HG03565 (cell line): Measurements from ENCODE around the gene DYRK1A.
"Not testable (repeated sequence)": the region's sequence is repeated elsewhere in the genome, so short reads cannot be mapped to it uniquely, and the experiment has no call there.

Source experiments
- ATAC-seq: cut with Tn5 transposase; IDR thresholded peaks from one replicate; pipeline ENCODE4 v1.9.1; 2021; ENCODE audit warnings: mild to moderate bottlenecking, moderate library complexity; ENCODE audit not compliant: unreplicated experiment

The DYRK1A gene

GRCh38 chr21:37366482-37367316 lies at the start of gene DYRK1A:
TSS of gene DYRK1A (plus strand) at chr21:37366773. CDS start at chr21:37420375, 53,602 bp downstream.
- peak; percentile 49 for ATAC-seq

- no peak for ATAC-seq
Observed at GRCh38 chr21:37319551-37319950, 47.0 kb upstream of the DYRK1A start.

- ATAC-seq: no peak
Observed at GRCh38 chr21:37322084-37322483, 44.5 kb upstream of the DYRK1A start.

DNA sequence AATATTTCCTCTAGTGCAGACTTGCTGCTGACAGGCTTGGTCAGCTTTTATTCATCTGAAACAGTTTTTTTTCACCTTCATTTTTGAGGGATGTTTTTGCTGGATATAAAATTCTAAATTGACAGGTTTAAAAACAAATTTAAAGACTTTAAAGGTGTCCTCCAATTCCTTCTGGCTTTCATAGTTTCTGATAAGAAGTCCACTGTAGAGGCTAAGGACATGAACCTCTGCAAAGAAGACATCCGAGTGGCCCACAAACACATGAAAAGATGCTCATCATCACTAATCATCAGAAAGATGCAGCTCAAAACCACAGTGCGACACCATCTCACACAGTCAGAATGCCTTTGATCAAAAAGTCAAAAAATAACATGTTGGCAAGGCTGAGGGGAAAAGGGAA lies 42.0 kb upstream of the DYRK1A start:
- no peak for ATAC-seq

DNA sequence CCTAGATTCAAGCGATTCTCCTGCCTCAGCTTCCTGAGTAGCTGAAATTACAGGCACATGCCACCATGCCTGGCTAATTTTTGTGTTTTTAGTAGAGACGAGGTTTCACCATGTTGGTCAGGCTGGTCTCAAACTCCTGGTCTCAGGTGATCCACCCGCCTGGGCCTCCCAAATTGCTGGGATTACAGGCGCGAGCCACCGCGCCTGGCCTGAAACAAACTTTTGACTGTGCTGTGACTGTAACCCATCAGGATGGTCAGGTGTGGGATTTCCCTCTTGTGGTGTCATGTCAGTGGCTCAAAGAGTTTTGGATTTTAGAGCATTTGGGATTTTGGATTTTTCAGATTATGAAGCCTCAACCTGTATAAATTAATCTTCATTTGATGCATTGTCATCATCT lies 38.4 kb upstream of the DYRK1A start:
- not testable (repeated sequence) for ATAC-seq

DNA sequence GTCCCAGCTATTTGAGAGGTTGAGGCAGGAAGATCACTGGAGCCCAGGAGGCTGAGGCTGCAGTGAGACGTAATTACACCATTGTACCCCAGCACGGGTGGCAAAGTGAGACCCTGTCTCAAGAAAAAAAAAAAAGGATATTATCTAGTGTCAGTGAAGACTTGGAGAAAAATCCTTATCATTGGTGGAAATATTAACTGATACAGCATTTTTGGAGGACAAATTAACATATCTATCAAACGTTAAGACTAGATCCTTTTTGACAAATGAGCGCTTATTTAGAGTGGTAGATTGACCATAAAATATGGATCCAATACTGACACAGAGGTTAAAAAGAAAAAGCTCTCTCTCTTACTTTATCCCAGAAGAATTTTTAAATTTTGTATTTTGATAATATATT lies 35.2 kb upstream of the DYRK1A start:
- no peak for ATAC-seq

GRCh38 chr21:37335053-37335452 lies 31.5 kb upstream of the DYRK1A start:
- ATAC-seq: no peak

DNA sequence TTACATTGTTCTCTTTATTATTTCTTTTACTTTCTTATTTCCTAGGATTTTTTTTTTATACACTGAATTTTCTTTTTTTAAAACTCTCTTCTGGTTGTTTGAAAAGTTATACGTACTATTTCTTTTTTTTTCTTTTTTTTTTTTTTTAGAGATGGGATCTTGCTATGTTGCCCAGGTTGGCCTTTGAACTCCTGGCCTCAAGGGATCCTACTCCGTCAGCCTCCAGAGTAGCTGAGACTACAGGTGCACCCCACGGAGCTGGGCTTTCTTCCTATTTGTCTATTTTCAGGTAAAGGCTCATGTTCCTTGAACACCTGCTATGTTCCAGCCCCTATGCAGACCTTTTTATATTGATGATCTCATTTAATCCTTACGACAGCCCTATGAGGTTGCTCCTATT lies 29.4 kb upstream of the DYRK1A start:
- ATAC-seq: no peak

- ATAC-seq: no peak
Observed at GRCh38 chr21:37337831-37338230, 28.7 kb upstream of the DYRK1A start.

- no peak for ATAC-seq
Observed at GRCh38 chr21:37338671-37339551, 27.7 kb upstream of the DYRK1A start.

GRCh38 chr21:37339552-37339939 lies 27.0 kb upstream of the DYRK1A start:
- no peak for ATAC-seq

GRCh38 chr21:37341254-37341960 lies 25.2 kb upstream of the DYRK1A start:
- no peak for ATAC-seq

DNA sequence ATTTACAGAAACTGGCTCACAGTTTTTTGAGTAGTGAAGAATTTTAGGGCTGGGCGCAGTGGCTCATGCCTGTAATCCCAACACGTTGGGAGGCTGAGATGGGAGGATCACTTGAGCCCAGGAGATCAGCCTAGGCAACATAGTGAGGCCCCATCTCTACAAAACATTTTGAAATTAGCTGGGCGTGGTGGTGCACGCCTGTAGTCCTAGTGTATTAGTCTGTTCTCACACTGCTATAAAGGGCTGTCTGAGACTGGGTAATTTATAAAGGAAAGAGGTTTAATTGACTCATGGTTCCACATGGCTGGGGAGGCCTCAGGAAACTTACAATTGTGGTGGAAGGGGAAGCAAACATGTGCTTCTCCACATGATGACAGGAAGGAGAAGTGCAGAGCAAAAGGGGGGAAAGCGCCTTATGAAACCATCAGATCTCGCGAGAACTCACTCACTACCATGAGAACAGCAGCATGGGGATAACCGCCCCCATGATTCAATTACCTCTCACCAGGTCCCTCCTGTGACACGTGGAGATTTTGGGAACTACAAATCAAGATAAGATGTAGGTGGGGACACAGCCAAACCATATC lies 24.4 kb upstream of the DYRK1A start:
- ATAC-seq: no peak

GRCh38 chr21:37346841-37347430 lies 19.6 kb upstream of the DYRK1A start:
- ATAC-seq: no peak

DNA sequence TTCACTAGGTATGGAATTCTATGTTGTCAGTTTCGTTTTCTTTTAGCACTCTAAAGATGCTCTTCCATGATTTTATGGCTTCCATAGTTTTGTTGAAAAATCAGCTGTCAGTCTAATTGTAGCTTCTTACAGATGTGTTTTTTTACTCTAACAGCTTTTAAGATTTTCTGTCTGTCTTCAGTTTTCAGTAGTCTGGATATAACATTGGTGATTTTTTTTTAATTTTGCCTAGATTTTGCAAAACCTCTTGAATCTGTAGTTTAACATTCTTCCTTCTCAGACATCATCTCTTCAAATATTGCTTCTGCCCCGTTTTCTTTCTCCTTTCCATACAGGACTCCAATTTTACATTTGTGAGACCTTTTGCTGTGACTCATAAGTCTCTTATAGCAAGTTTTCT lies 17.9 kb upstream of the DYRK1A start:
- no peak for ATAC-seq

- no peak for ATAC-seq
Observed at GRCh38 chr21:37350472-37350871, 16.1 kb upstream of the DYRK1A start.

GRCh38 chr21:37356706-37357105 lies 9.9 kb upstream of the DYRK1A start:
- ATAC-seq: no peak

GRCh38 chr21:37357691-37358090 lies 8.9 kb upstream of the DYRK1A start:
- no peak for ATAC-seq

- no peak for ATAC-seq
Observed at GRCh38 chr21:37358397-37358796, 8.2 kb upstream of the DYRK1A start.

DNA sequence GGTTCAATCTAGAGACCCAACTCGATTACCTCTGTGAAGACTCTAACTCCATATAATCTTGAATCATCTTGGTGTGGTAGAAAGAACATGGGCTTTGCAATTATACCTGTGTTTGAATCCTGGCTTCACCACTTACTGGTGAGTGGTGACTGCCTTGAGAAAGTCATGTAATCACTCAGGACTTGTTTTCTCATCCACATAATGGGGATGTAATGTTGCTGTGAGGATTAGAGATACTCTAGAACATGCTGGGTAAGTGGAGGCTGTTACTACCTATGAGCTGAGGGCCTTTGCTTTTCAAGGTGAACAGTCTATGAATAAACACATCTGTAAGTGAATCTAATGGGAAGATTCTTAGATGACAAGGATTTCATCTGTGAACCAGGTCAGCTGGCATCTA lies 2.6 kb upstream of the DYRK1A start:
- no peak for ATAC-seq

DNA sequence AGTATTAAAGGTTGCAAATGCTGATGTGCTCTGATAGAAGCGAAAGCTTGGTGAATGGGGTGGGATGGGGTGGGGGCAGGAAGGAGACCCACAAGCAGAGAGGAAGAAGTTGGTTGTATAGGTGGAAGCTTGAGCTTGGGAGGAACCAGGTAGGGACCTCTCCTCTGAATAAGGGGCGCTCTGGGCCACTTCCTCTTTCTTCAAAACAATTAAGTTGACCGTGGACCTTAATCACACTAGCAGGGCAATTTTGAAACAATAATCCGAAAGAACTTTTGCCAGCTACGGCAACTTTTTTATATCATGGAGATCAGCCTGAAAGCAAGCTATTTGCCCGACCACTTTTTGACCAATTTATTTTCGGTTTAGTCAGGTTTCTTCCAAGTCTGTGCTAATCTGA lies 1.9 kb upstream of the DYRK1A start:
- ATAC-seq: no peak
